Measurements from ENCODE around the gene ETNPPL. TPM values are rescaled to one million over a fixed set of nuclear protein-coding genes. Genes with fewer than 3 reads are reported as not detected.

Gene ETNPPL
- total and polyA plus RNA-seq, 2 of the 4 experiments (the other 2 are of a cell fraction): not detected

DNA sequence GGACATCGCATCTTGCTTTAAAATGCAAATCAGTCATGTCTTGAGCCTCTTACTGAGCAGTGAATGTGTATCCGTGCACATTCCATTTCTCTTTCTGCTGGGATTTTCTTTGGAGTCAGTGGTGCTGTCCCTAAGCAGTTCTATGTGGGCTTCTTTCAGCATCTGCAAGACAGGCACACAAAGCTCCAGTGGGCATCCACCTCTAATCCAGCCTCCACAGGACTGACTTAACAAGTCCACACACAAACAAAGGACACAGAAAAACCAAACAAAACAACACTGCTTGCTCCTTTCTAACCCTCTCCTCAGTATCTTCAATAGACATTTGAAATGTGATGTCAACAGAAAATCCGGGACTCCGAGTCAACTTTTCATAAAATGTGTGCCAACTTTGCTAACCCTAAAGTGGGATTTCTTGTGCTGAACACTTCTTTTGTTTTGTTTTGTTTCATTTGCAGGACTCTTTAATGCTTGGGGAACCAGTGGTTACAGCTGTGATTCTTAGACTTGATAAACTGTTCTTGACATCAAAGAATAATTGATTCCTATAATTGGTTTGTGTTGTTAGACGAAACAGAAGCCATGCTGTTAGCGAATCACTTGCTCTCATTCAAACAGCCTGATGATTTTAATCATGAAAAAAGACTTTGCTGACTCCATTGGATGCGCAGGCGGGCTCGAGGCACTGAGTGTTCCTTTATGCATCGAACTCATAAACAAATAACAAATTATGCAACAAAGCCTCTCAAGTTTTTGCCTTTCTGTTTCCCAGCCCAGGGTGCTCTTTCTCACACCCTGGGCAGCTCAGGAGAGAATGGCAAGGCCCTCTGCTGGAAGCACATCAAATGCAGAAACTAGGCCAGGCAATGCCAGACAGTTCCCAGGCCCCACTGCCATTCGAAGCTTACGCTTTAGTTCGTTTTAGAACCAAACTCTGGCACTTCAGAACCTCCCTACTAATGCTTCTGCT is 20.1 kb downstream of the ETNPPL start (continued):
- TF ChIP-seq MAFK (IDR thresholded peaks at IDR 0.05; ENCODE audit: low read depth, low read length): no peak

DNA sequence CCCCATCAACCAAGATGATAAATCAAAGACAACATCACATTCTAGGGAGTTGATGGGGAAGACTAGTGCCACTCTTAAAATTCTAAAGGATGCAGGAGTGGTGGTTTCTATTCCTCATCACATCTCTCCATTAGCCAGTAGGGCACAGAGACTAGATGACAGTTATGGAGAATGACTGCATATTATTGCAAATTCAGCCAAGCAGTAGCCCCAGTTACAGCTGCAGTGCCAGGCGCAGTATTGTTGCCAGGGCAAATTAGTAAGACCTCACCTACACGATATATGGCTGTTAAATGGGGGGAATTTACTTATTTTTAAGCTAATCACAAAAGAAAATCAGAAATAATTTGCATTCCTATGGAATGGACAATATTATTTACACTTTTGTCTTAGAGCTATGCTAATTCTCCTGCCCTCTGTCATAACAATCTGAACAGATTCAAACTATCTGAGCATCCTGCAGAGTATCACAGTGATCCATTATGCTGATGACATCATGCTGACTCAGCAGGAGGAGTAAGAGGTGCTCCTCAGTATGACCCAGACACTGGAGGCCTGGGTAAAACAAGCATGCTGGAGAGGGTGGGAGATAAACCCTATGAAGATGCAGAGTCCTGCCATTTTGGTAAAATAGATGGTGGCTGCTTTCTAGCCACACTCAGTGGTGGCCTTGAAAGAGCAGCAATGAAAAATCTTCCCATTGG is 24.7 kb downstream of the ETNPPL start:
- Histone ChIP-seq H3K4me3 (ENCODE audit: insufficient read depth, low read depth, low read length) (no peak overlapping the region), H3K27me3 (ENCODE audit: control insufficient read depth, insufficient read depth, low read length) (peaks cover 1% of the 10 kb centered on the region; the same call in 1 of the 2 replicates), H3K14ac (replicated peaks; ENCODE audit: low read depth, low read length) (no peak overlapping the region), H3K23ac (ENCODE audit: low read depth, low read length) (no peak overlapping the region), H3K9me1 (ENCODE audit: insufficient read depth, low read length) (no peaks in the 10 kb centered on the region), H3K27ac (ENCODE audit: insufficient read depth, low read length) (no peak overlapping the region), H4K8ac (ENCODE audit: low read depth in 2 of 2, low read length in 2 of 2) (no peak overlapping the region), H3K18ac (ENCODE audit: low read depth, low read length) (no peak overlapping the region), H3K56ac (ENCODE audit: extremely low read depth, insufficient read depth, low read length) (no peak overlapping the region), H2BK5ac (ENCODE audit: low read depth, low read length, poor library complexity, severe bottlenecking) (no peak overlapping the region), H3K36me3 (ENCODE audit: control insufficient read depth, insufficient read depth, low read length) (no peaks in the 10 kb centered on the region), H2BK20ac (ENCODE audit: low read depth, low read length) (no peak overlapping the region), H3K9me3 (ENCODE audit: control insufficient read depth, insufficient read depth, low read length) (no peaks in the 10 kb centered on the region), H2BK120ac (ENCODE audit: low read depth, low read length) (no peak overlapping the region), H3K4me2 (ENCODE audit: low read depth, low read length) (no peak overlapping the region), H4K20me1 (ENCODE audit: insufficient read depth, low read length) (no peaks in the 10 kb centered on the region), H3K4me1 (ENCODE audit: control insufficient read depth, insufficient read depth, low read length) (no peaks in the 10 kb centered on the region), H4K5ac (ENCODE audit: low read depth, low read length) (no peak overlapping the region), H3K9ac (ENCODE audit: low read depth, low read length) (no peak overlapping the region), H2AFZ (replicated peaks; ENCODE audit: low read length, poor library complexity) (no peak overlapping the region), H3K79me1 (ENCODE audit: low read depth in 1 of 2, low read length in 2 of 2) (no peaks in the 10 kb centered on the region), H3K4ac (ENCODE audit: low read depth, low read length) (no peak overlapping the region), H2AK5ac (ENCODE audit: low read depth, low read length) (no peak overlapping the region), H2BK15ac (ENCODE audit: low read depth, low read length) (no peak overlapping the region), H2AK9ac (replicated peaks; ENCODE audit: low read depth, low read length, poor library complexity) (no peak overlapping the region), H4K91ac (ENCODE audit: insufficient read depth, low read depth, low read length) (no peak overlapping the region)
- no TSS peak for BruUV-seq (replicated peaks)
- DNase-seq: peak; percentile 11
- dilution Hi-C loops (cut with HindIII; ENCODE audit: low sequenced_read_pairs, unreplicated experiment) (no loop called here), intact Hi-C loops (cut with micrococcal nuclease) (no loop called here), in situ Hi-C loops (cut with MboI; ENCODE audit: low sequenced_read_pairs) (no loop called here)
- TF ChIP-seq MAFK (IDR thresholded peaks at IDR 0.05; ENCODE audit: low read depth, low read length) (peak; percentile 89), POLR2A (IDR thresholded peaks at IDR 0.05; ENCODE audit: low read depth, low read length) (no peak)
- no CpG with 5 or more reads among the region's 2 CpGs for WGBS, 2 experiments (ENCODE audit: extremely low coverage in 2 of 2, insufficient read length in 1 of 2)
- ChIA-PET CTCF (interaction anchor here (1.1 kb wide), 1 partner anchor 9 kb away, joined by 3 read pairs; no protein-coding TSS in a partner anchor), POLR2A (ENCODE audit: unreplicated experiment) (interaction anchor here (0.6 kb wide), 1 partner anchor 9 kb away, joined by 4 read pairs; no protein-coding TSS in a partner anchor)
- no peak for ATAC-seq (ENCODE audit: low read depth)
